ENCODE measurements around the gene MUC5B.

DNA sequence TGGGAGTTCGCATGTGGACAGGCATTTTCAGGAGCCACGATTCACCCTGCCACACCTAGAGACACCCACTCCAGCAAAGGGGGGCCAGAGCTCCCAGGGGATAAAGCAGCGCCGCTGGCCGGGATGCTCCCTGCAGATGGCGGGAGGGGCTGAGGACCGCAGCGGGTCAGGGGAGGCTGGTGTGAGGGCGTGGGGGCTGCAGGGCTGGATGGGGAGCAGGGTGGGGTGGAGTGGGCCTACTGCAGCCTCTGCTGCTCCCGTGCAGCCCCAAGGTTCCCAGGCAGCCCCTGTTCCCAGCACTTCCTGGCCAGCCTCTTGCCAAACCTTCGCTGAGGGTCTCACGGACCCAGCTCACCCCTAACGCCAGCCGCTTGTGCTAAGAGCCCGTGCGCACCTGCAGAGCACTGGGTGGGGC lies 13.0 kb downstream of the MUC5B start:
- TF ChIP-seq, protein P1, sequence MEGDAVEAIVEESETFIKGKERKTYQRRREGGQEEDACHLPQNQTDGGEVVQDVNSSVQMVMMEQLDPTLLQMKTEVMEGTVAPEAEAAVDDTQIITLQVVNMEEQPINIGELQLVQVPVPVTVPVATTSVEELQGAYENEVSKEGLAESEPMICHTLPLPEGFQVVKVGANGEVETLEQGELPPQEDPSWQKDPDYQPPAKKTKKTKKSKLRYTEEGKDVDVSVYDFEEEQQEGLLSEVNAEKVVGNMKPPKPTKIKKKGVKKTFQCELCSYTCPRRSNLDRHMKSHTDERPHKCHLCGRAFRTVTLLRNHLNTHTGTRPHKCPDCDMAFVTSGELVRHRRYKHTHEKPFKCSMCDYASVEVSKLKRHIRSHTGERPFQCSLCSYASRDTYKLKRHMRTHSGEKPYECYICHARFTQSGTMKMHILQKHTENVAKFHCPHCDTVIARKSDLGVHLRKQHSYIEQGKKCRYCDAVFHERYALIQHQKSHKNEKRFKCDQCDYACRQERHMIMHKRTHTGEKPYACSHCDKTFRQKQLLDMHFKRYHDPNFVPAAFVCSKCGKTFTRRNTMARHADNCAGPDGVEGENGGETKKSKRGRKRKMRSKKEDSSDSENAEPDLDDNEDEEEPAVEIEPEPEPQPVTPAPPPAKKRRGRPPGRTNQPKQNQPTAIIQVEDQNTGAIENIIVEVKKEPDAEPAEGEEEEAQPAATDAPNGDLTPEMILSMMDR (conservative IDR thresholded peaks at IDR 0.05; ENCODE audit: low read depth, low read length) = no peak
- TF ChIP-seq EZH2 (IDR thresholded peaks at IDR 0.05; ENCODE audit: low read length, unreplicated experiment) = no peak
- no peak for TF ChIP-seq EZH2phosphoT487 (IDR thresholded peaks at IDR 0.05; ENCODE audit: borderline replicate concordance, low read length)

All from PC-3 (cell line).